Breast epithelium (tissue), 4 donors: Measurements from ENCODE around the gene MB21D2. TPM values are rescaled to one million over a fixed set of nuclear protein-coding genes. Genes with fewer than 3 reads are reported as not detected.

Source experiments
- DNase-seq, 2 donors: peaks; one replicate each; pipeline ENCODE4 v3.0.0-alpha.2; 2019; ENCODE audit warnings: low spot score in 2 of 2
- H3K27ac ChIP-seq, 2 donors: fragments of 200-600 bp; sonication (generic) in 1 of 2; one replicate each; pipeline ENCODE4 v1.5.1; 2016 to 2019; ENCODE audit warnings: mild to moderate bottlenecking in 1 of 2
- H3K27me3 ChIP-seq, 2 donors: fragments of 200-600 bp; sonication (generic) in 1 of 2; one replicate each; pipeline versions ENCODE4 v1.5.1 to v1.6.0; 2017 to 2019; ENCODE audit warnings: control low read depth in 1 of 2, mild to moderate bottlenecking in 1 of 2
- H3K36me3 ChIP-seq: fragments of 200-600 bp; one replicate; pipeline ENCODE4 v1.5.1; 2019
- H3K4me1 ChIP-seq, 2 donors: fragments of 200-600 bp; sonication (generic); one replicate each; pipeline ENCODE4 v1.5.1; 2016 to 2019; ENCODE audit warnings: control low read depth in 1 of 2
- H3K4me3 ChIP-seq, 3 donors: fragments of 200-600 bp; sonication (generic); 1 replicate in 2 of 3; 2 replicates in 1 of 3; pipeline ENCODE4 v1.5.1; 2016 to 2019; ENCODE audit warnings: mild to moderate bottlenecking in 3 of 3, moderate library complexity in 2 of 3
- H3K9me3 ChIP-seq, 2 donors: fragments of 200-600 bp; sonication (generic) in 1 of 2; one replicate each; pipeline ENCODE4 v1.5.1; 2016 to 2019; ENCODE audit warnings: control low read depth in 1 of 2
- CTCF ChIP-seq, 3 donors: fragments of 450-650 bp; IDR thresholded peaks; one replicate each; pipeline ENCODE4 v1.5.1; 2016 to 2017; ENCODE audit warnings: antibody characterized with exemption in 3 of 3, mild to moderate bottlenecking in 3 of 3, moderate library complexity in 3 of 3
- POLR2A ChIP-seq: fragments of 450-650 bp; IDR thresholded peaks from one replicate; pipeline ENCODE4 v1.6.1; 2016; ENCODE audit warnings: antibody characterized with exemption, mild to moderate bottlenecking, moderate library complexity
- POLR2AphosphoS5 ChIP-seq, 3 donors: sonication (generic); formaldehyde crosslinking; IDR thresholded peaks; one replicate each; pipeline ENCODE4 v1.6.1; 2017; ENCODE audit warnings: antibody characterized with exemption in 3 of 3
- intact Hi-C: fragments of 100-400 bp; cut with DNase I; formaldehyde crosslinking; loops from one replicate; pipeline ENCODE4 v1.15.1; 2023; ENCODE audit warnings: low total_unique reads
- total RNA-seq, 3 donors: library from RNA; depleted of rRNA; stranded (reverse); fragments of >200 nt; gene quantifications; one replicate each; pipeline ENCODE4 v1.1.0, GENCODE V29; 2016

MB21D2 gene
- total RNA-seq, 3 donors from 2014 or later: 4.0 to 11.9 (median 6.2) TPM

DNA sequence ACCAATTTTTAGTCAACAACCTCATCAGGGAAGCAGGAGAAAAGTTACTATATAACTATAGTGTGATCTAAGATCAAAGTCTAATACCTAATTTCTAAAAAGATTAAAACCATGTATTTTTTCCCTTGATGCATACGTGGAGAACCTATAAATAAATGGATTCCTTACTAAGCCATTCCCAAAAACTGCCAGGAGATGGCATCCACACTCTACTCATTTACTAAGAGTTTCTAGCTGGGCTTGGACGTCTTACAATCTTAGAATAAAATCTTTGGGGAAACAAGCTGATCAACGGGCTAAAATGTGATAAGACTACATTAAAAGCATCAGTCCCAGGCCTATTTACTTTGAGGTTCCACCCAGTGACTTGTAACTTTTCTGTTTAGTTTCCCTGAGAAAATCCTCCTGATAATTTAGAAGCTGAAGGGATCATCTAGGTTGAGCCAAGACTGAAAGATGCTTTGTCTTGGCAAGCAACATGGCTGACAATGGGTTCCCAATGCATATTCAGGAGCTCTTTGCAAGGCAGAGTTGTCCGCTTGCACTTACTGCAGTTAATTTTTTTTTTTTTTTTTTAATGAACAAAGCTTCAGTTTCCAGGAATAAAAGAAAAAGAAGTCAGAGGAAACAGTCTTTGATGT lies 104.8 kb downstream of the MB21D2 start:
- H3K27me3 ChIP-seq: no peaks in the 10 kb centered on the region
- H3K4me3 ChIP-seq: no peak overlapping the region
- peak in 2 of 3 donors; percentile 48 to 60 for TF ChIP-seq CTCF (IDR thresholded peaks at IDR 0.05)
- TF ChIP-seq POLR2AphosphoS5 (IDR thresholded peaks at IDR 0.05): no peak
- no peak for TF ChIP-seq POLR2A
- no peaks in the 10 kb centered on the region for H3K36me3 ChIP-seq
- H3K9me3 ChIP-seq: no peaks in the 10 kb centered on the region
- DNase-seq: no peak
- H3K4me1 ChIP-seq: no peaks in the 10 kb centered on the region
- intact Hi-C loops: no loop called here
- no peak overlapping the region for H3K27ac ChIP-seq

DNA sequence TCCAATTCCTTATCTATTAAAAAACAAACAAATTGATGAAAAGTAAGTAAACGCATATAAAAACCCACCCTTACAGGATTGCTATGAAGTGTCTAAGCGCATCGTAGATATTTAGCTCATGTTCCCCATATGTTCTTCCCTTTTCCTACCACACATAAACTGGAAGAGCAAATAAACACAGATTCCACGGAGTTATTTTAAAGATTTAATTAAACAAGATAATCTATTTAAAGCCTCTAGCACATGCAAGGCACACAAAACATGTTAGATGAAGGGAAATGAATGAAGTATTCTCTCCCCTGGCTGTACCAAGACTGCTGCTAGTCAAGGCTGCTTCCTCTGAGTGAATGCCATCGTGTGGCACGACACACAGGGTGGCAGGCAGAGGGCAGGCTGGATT lies 111.9 kb downstream of the MB21D2 start:
- Histone ChIP-seq H3K9me3 (no peaks in the 10 kb centered on the region), H3K27me3 (no peaks in the 10 kb centered on the region), H3K4me3 (no peak overlapping the region), H3K36me3 (no peaks in the 10 kb centered on the region), H3K4me1 (no peaks in the 10 kb centered on the region), H3K27ac (no peak overlapping the region)
- TF ChIP-seq POLR2A (no peak), POLR2AphosphoS5 (IDR thresholded peaks at IDR 0.05) (no peak), CTCF (IDR thresholded peaks at IDR 0.05) (no peak)
- intact Hi-C loops: no loop called here
- no peak for DNase-seq

GRCh38 chr3:192804502-192804901 lies 113.2 kb downstream of the MB21D2 start:
- intact Hi-C loops: no loop called here
- no peaks in the 10 kb centered on the region for H3K36me3 ChIP-seq
- no peaks in the 10 kb centered on the region for H3K27me3 ChIP-seq
- DNase-seq: no peak
- H3K27ac ChIP-seq: no peak overlapping the region
- TF ChIP-seq POLR2A: no peak
- no peak for TF ChIP-seq POLR2AphosphoS5 (IDR thresholded peaks at IDR 0.05)
- no peak for TF ChIP-seq CTCF (IDR thresholded peaks at IDR 0.05)
- H3K9me3 ChIP-seq: no peaks in the 10 kb centered on the region
- no peak overlapping the region for H3K4me3 ChIP-seq
- H3K4me1 ChIP-seq: no peaks in the 10 kb centered on the region

DNA sequence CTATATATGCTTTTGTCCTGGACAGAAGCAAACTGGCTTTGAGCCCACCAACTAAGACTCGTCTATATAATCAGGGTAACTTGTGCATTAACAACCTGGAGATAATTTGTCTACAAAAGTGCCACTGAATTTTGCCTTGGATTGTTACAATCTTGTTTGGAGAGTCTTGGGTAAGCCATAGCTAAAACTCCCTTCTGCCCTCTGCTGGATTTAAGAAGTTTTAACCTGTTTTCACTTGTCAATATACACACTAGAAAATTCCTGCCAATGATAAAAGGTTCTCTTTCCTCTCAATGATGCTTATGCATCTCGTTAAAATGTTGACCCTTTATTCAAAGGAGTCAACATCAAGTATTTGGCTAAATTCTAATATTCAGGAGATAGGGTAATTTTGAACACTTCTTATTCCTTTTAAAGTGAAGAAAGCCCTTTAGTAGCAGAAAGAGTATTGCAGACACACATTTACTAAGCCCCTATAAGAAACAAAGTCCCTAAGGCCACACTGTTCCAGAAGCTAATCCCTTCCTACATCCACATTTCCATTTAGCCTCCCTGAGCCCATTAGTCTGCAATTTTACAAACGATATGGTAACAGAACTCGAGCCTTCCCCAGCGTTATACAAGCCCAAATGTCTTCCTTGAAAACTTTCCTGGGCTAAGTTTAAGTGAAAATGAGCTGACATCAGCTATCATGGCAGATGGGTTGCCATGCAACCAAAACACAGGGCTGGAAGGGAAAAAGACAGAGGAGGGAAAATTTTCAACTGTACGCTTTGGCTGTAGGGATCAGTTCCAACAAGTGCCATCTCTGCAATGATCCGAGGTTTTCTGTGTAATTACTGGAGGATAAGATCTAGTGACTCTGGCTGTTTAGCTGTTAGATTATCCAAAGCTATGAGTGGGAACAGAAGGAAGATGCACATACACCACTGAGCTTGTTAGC lies 114.4 kb downstream of the MB21D2 start:
- no peaks in the 10 kb centered on the region for H3K36me3 ChIP-seq
- H3K9me3 ChIP-seq: no peaks in the 10 kb centered on the region
- no peak for DNase-seq
- H3K4me1 ChIP-seq: no peaks in the 10 kb centered on the region
- no peak overlapping the region for H3K4me3 ChIP-seq
- intact Hi-C loops: no loop called here
- no peaks in the 10 kb centered on the region for H3K27me3 ChIP-seq
- no peak overlapping the region for H3K27ac ChIP-seq
- TF ChIP-seq POLR2AphosphoS5 (IDR thresholded peaks at IDR 0.05) (no peak), CTCF (IDR thresholded peaks at IDR 0.05) (peak in 1 of 3 donors; percentile 50)

- no peak overlapping the region for H3K4me3 ChIP-seq
- no peak overlapping the region for H3K27ac ChIP-seq
- intact Hi-C loops: no loop called here
- H3K4me1 ChIP-seq: no peaks in the 10 kb centered on the region
- no peaks in the 10 kb centered on the region for H3K36me3 ChIP-seq
- no peaks in the 10 kb centered on the region for H3K27me3 ChIP-seq
- TF ChIP-seq CTCF (IDR thresholded peaks at IDR 0.05): no peak
- no peak for TF ChIP-seq POLR2A
- no peak for TF ChIP-seq POLR2AphosphoS5 (IDR thresholded peaks at IDR 0.05)
- DNase-seq: no peak
- H3K9me3 ChIP-seq: no peaks in the 10 kb centered on the region
Measured at GRCh38 chr3:192801985-192802384, 115.7 kb downstream of the MB21D2 start.
